Epithelial cell of esophagus (primary cell): ENCODE results near the gene CREB3L2.
A peak's percentile ranks its signal among the peaks of the same experiment; 100 is the strongest.

ENCODE experiments used
- DNase-seq: peaks from one replicate; pipeline ENCODE4 v3.0.0; 2010; ENCODE audit warnings: low read depth
- H3K4me3 ChIP-seq: 2 replicates; pipeline ENCODE4 v1.5.1; 2011; ENCODE audit warnings: mild to moderate bottlenecking, low read length, control low read depth
- TF ChIP-seq, protein P1 (sequence below): IDR thresholded peaks from 2 replicates; pipeline ENCODE4 v1.5.1; 2011; ENCODE audit warnings: low read depth, mild to moderate bottlenecking, low read length, control low read depth, inconsistent platforms; ENCODE audit not compliant: insufficient read depth; ENCODE audit errors: missing control alignments

The CREB3L2 gene

GRCh38 chr7:137940218-137940617 lies 61.7 kb downstream of the CREB3L2 start:
- TF ChIP-seq, protein P1, sequence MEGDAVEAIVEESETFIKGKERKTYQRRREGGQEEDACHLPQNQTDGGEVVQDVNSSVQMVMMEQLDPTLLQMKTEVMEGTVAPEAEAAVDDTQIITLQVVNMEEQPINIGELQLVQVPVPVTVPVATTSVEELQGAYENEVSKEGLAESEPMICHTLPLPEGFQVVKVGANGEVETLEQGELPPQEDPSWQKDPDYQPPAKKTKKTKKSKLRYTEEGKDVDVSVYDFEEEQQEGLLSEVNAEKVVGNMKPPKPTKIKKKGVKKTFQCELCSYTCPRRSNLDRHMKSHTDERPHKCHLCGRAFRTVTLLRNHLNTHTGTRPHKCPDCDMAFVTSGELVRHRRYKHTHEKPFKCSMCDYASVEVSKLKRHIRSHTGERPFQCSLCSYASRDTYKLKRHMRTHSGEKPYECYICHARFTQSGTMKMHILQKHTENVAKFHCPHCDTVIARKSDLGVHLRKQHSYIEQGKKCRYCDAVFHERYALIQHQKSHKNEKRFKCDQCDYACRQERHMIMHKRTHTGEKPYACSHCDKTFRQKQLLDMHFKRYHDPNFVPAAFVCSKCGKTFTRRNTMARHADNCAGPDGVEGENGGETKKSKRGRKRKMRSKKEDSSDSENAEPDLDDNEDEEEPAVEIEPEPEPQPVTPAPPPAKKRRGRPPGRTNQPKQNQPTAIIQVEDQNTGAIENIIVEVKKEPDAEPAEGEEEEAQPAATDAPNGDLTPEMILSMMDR = no peak
- no peak for DNase-seq
- H3K4me3 ChIP-seq = no peak overlapping the region

GRCh38 chr7:137937202-137937560 lies 64.7 kb downstream of the CREB3L2 start:
- H3K4me3 ChIP-seq = no peak overlapping the region
- TF ChIP-seq, protein P1 = no peak
- peak; percentile 44 for DNase-seq

DNA sequence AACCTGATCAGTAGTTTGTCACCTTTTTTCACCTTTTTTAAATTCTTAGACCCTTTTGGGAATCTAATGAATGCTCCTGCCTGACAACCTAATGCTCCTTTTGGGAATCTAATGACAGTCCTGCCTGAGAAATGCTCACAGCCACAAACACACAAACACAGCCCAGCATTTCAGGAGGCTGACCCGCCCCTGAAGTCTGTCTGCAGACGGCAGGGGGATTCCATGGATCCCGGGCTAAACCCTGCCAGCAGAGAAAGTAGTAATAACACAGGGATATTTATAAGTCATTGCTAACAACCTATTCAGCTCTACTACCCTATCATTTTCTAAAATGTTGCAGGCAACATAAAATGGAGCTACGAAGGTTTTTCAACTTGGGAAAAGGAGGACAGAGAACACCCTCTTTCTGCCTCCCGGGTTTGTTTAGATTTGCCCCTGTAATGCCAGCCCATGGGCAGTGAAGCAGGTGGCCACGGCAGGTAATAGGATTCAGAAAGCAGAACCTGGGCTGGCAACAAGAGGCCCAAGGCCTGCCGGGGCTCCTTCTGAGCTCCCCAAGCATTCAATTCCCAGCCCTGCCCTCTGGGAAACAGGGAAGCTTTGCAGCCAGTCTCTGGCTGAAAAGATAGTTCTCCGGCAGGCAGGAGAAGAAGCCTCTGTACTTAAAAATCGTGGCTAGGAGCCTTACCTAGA lies 65.2 kb downstream of the CREB3L2 start:
- H3K4me3 ChIP-seq = no peak overlapping the region
- no peak for DNase-seq
- TF ChIP-seq, protein P1 = no peak

DNA sequence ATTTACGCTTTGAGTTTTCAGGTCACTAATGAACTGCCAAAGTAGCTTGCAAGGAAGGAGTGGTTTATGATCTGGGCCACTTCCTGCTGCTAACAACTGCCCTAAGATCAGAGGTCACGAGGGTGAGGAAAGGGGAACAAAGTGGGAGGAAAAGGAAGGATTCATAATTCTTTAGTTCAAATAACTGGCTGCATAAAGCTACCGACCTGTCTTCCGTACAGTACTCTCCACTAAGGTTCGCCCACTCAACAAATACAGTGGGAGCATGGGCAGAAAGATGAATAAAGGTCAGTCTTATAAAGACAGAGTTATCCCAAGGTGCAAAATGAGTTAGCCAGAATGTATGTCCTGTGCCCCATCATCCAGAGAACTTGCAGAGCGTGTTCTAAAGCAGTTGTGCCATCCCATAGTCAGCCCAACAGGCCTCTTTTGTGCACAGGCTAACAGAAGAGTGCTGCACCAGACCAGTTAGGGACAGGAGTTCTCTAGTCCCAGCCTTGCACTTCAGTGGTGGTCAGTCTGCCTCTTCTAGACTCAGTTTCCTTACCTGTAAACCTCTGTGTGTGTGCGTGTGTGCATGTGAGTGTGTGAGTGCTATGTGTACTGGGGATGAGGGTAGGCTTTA lies 65.9 kb downstream of the CREB3L2 start:
- no peak overlapping the region for H3K4me3 ChIP-seq
- TF ChIP-seq, protein P1 = no peak
- peak; percentile 38 for DNase-seq

- DNase-seq = no peak
- H3K4me3 ChIP-seq = no peak overlapping the region
- TF ChIP-seq, protein P1 = no peak
Measured at GRCh38 chr7:137934941-137935883, 66.7 kb downstream of the CREB3L2 start.

DNA sequence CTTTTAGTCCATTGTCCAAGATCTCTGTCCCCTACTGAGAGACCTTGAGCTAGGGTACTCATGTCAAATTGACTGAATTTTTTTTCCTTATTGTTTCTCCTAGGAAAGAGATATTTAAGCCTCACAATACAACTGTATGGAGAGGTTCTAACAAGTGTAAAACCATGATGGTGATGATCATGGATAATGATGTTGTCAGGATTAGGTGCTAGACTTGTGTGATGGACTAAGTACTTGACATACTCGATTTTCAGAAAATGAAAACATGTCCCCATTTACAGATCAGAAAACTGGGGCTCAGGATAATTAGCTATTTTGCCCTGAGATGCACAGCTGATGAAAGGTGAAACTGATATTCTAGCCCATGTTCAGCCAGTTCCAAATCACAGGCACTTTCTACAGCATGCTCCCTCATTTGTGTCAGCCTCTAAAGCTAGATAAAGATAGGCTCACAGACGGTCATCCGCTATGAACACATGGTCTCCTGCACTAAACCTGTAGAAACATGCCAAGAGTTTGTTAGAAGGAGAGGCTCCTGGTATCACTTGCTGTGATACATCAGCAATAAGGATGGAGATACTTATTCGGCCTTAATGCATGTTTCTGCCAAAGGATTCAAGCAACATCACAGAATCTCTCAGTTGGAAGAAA lies 67.6 kb downstream of the CREB3L2 start:
- TF ChIP-seq, protein P1 = no peak
- no peak overlapping the region for H3K4me3 ChIP-seq
- peak; percentile 85 for DNase-seq
